T-helper 22 cell (primary cell): ENCODE results near the gene ABCC3.
A peak's percentile ranks its signal among the peaks of the same experiment; 100 is the strongest.

Source experiments
- DNase-seq: peaks from one replicate; pipeline ENCODE4 v3.0.0-alpha.2; 2020; ENCODE audit warnings: low read depth

Gene ABCC3

GRCh38 chr17:50627036-50627781 is 7.5 kb upstream of the ABCC3 start:
- DNase-seq = no peak

GRCh38 chr17:50627782-50628601 is 6.7 kb upstream of the ABCC3 start:
- no peak for DNase-seq

GRCh38 chr17:50629902-50630301 is 4.8 kb upstream of the ABCC3 start:
- DNase-seq = no peak

GRCh38 chr17:50630524-50631194 is 4.0 kb upstream of the ABCC3 start:
- peak; percentile 19 for DNase-seq

GRCh38 chr17:50631195-50631907 is 3.3 kb upstream of the ABCC3 start:
- no peak for DNase-seq

- no peak for DNase-seq
Measured at GRCh38 chr17:50631908-50632571, 2.6 kb upstream of the ABCC3 start.

- no peak for DNase-seq
Measured at GRCh38 chr17:50632637-50633036, 2.0 kb upstream of the ABCC3 start.

- DNase-seq = no peak
Measured at GRCh38 chr17:50633683-50634082, 998 bp upstream of the ABCC3 start.

GRCh38 chr17:50634915-50635731 is 442 bp downstream of the ABCC3 start:
- no peak for DNase-seq

GRCh38 chr17:50635732-50635981 is 976 bp downstream of the ABCC3 start:
- DNase-seq = no peak

GRCh38 chr17:50635982-50636803 is 1.5 kb downstream of the ABCC3 start:
- DNase-seq = no peak

- no peak for DNase-seq
Measured at GRCh38 chr17:50636804-50637195, 2.1 kb downstream of the ABCC3 start.

GRCh38 chr17:50637829-50638605 is 3.3 kb downstream of the ABCC3 start:
- DNase-seq = no peak

- DNase-seq = no peak
Measured at GRCh38 chr17:50638606-50638965, 3.9 kb downstream of the ABCC3 start.

GRCh38 chr17:50638966-50639713 is 4.5 kb downstream of the ABCC3 start:
- DNase-seq = no peak

- DNase-seq = no peak
Measured at GRCh38 chr17:50640686-50641351, 6.1 kb downstream of the ABCC3 start.

GRCh38 chr17:50641357-50641756 is 6.7 kb downstream of the ABCC3 start:
- DNase-seq = no peak

GRCh38 chr17:50642071-50642721 is 7.5 kb downstream of the ABCC3 start:
- no peak for DNase-seq
